BLaER1 (cell line): ENCODE data around the gene TPD52L1.

Experiments
- H3K27ac ChIP-seq: shearing (Covaris generic); formaldehyde crosslinking; 2 replicates; pipeline ENCODE4 v1.8.1; 2022
- H3K27me3 ChIP-seq: shearing (Covaris generic); formaldehyde crosslinking; 2 replicates; pipeline ENCODE4 v1.8.1; 2022
- H3K36me3 ChIP-seq: shearing (Covaris generic); formaldehyde crosslinking; 2 replicates; pipeline ENCODE4 v1.8.1; 2022
- H3K4me1 ChIP-seq: shearing (Covaris generic); formaldehyde crosslinking; 2 replicates; pipeline ENCODE4 v1.8.1; 2022
- H3K4me2 ChIP-seq: shearing (Covaris generic); formaldehyde crosslinking; 2 replicates; pipeline ENCODE4 v1.8.1; 2022
- H3K4me3 ChIP-seq: shearing (Covaris generic); formaldehyde crosslinking; 2 replicates; pipeline ENCODE4 v1.8.1; 2022
- H3K9ac ChIP-seq: shearing (Covaris generic); formaldehyde crosslinking; 2 replicates; pipeline ENCODE4 v1.8.1; 2022
- H3K9me3 ChIP-seq: shearing (Covaris generic); formaldehyde crosslinking; 2 replicates; pipeline ENCODE4 v1.8.1; 2022
- H4K20me1 ChIP-seq: shearing (Covaris generic); formaldehyde crosslinking; 2 replicates; pipeline ENCODE4 v1.8.1; 2022
- Cebpa-rat ChIP-seq: shearing (Covaris generic); IDR thresholded peaks from 2 replicates; pipeline ENCODE4 v1.8.1; 2022

TPD52L1 gene

GRCh38 chr6:125140808-125141207 is 12.8 kb upstream of the TPD52L1 start:
- H3K36me3 ChIP-seq = no peaks in the 10 kb centered on the region
- TF ChIP-seq Cebpa-rat = no peak
- no peaks in the 10 kb centered on the region for H4K20me1 ChIP-seq
- no peak overlapping the region for H3K27ac ChIP-seq
- no peaks in the 10 kb centered on the region for H3K4me1 ChIP-seq
- no peaks in the 10 kb centered on the region for H3K27me3 ChIP-seq
- no peak overlapping the region for H3K4me3 ChIP-seq
- peaks cover 14% of the 10 kb centered on the region for H3K9me3 ChIP-seq
- no peak overlapping the region for H3K4me2 ChIP-seq
- no peak overlapping the region for H3K9ac ChIP-seq

- H3K9me3 ChIP-seq = peaks cover 14% of the 10 kb centered on the region
- H3K4me3 ChIP-seq = no peak overlapping the region
- H3K4me2 ChIP-seq = no peak overlapping the region
- H3K4me1 ChIP-seq = no peaks in the 10 kb centered on the region
- TF ChIP-seq Cebpa-rat = no peak
- no peak overlapping the region for H3K27ac ChIP-seq
- H4K20me1 ChIP-seq = no peaks in the 10 kb centered on the region
- H3K36me3 ChIP-seq = no peaks in the 10 kb centered on the region
- no peaks in the 10 kb centered on the region for H3K27me3 ChIP-seq
- H3K9ac ChIP-seq = no peak overlapping the region
These were observed 11.0 kb upstream of the TPD52L1 start for GRCh38 chr6:125142618-125143017.

- Histone ChIP-seq H3K9ac (no peak overlapping the region), H3K4me1 (no peaks in the 10 kb centered on the region), H3K4me2 (no peak overlapping the region), H3K9me3 (peaks cover 14% of the 10 kb centered on the region), H4K20me1 (no peaks in the 10 kb centered on the region), H3K4me3 (no peak overlapping the region), H3K36me3 (no peaks in the 10 kb centered on the region), H3K27ac (no peak overlapping the region), H3K27me3 (no peaks in the 10 kb centered on the region)
- TF ChIP-seq Cebpa-rat = no peak
These were observed 8.8 kb upstream of the TPD52L1 start for GRCh38 chr6:125144822-125145221.

GRCh38 chr6:125149256-125150144 is 4.1 kb upstream of the TPD52L1 start:
- H3K9ac ChIP-seq = no peak overlapping the region
- no peaks in the 10 kb centered on the region for H3K36me3 ChIP-seq
- H3K4me3 ChIP-seq = no peak overlapping the region
- no peak for TF ChIP-seq Cebpa-rat
- no peak overlapping the region for H3K27ac ChIP-seq
- H3K9me3 ChIP-seq = peaks cover 13% of the 10 kb centered on the region
- H4K20me1 ChIP-seq = no peaks in the 10 kb centered on the region
- H3K27me3 ChIP-seq = peaks cover 14% of the 10 kb centered on the region
- H3K4me2 ChIP-seq = no peak overlapping the region
- H3K4me1 ChIP-seq = 0 out of 2 replicates have a peak, but pooled peaks cover 6% of the 10 kb centered on the region

GRCh38 chr6:125151700-125152099 is 1.9 kb upstream of the TPD52L1 start:
- Histone ChIP-seq H3K4me3 (no peak overlapping the region), H4K20me1 (no peaks in the 10 kb centered on the region), H3K36me3 (no peaks in the 10 kb centered on the region), H3K4me2 (no peak overlapping the region), H3K4me1 (0 out of 2 replicates have a peak, but pooled peaks cover 6% of the 10 kb centered on the region), H3K9ac (no peak overlapping the region), H3K27me3 (peaks cover 18% of the 10 kb centered on the region), H3K9me3 (peaks cover 18% of the 10 kb centered on the region), H3K27ac (no peak overlapping the region)
- TF ChIP-seq Cebpa-rat = no peak

- Histone ChIP-seq H3K9ac (no peak overlapping the region), H3K9me3 (peaks cover 18% of the 10 kb centered on the region), H4K20me1 (no peaks in the 10 kb centered on the region), H3K27me3 (peaks cover 18% of the 10 kb centered on the region), H3K4me1 (0 out of 2 replicates have a peak, but pooled peaks cover 6% of the 10 kb centered on the region), H3K27ac (no peak overlapping the region), H3K4me2 (peak overlapping the region; percentile 52), H3K36me3 (no peaks in the 10 kb centered on the region), H3K4me3 (peak overlapping the region; percentile 54; the same call in 1 of the 2 replicates)
- no peak for TF ChIP-seq Cebpa-rat
These were observed 666 bp downstream of the TPD52L1 start for GRCh38 chr6:125154118-125154760.

- Histone ChIP-seq H3K27me3 (peaks cover 18% of the 10 kb centered on the region), H3K9ac (no peak overlapping the region), H4K20me1 (no peaks in the 10 kb centered on the region), H3K4me2 (no peak overlapping the region), H3K4me1 (0 out of 2 replicates have a peak, but pooled peaks cover 6% of the 10 kb centered on the region), H3K36me3 (no peaks in the 10 kb centered on the region), H3K4me3 (0 out of 2 replicates have a peak overlapping the region, but pooled peaks have one; percentile 54), H3K9me3 (peaks cover 20% of the 10 kb centered on the region), H3K27ac (no peak overlapping the region)
- TF ChIP-seq Cebpa-rat = no peak
These were observed 1.2 kb downstream of the TPD52L1 start for GRCh38 chr6:125154761-125155135.

GRCh38 chr6:125155344-125155743 is 1.8 kb downstream of the TPD52L1 start:
- H3K4me1 ChIP-seq = 0 out of 2 replicates have a peak, but pooled peaks cover 6% of the 10 kb centered on the region
- H3K9ac ChIP-seq = no peak overlapping the region
- H3K27ac ChIP-seq = no peak overlapping the region
- no peak overlapping the region for H3K4me2 ChIP-seq
- TF ChIP-seq Cebpa-rat = no peak
- peaks cover 18% of the 10 kb centered on the region for H3K27me3 ChIP-seq
- no peaks in the 10 kb centered on the region for H3K36me3 ChIP-seq
- no peaks in the 10 kb centered on the region for H4K20me1 ChIP-seq
- H3K4me3 ChIP-seq = no peak overlapping the region
- peaks cover 26% of the 10 kb centered on the region for H3K9me3 ChIP-seq

GRCh38 chr6:125156496-125156895 is 2.9 kb downstream of the TPD52L1 start:
- peaks cover 29% of the 10 kb centered on the region for H3K9me3 ChIP-seq
- no peaks in the 10 kb centered on the region for H4K20me1 ChIP-seq
- H3K9ac ChIP-seq = no peak overlapping the region
- no peak overlapping the region for H3K4me2 ChIP-seq
- 0 out of 2 replicates have a peak, but pooled peaks cover 6% of the 10 kb centered on the region for H3K4me1 ChIP-seq
- no peak overlapping the region for H3K27ac ChIP-seq
- no peak overlapping the region for H3K4me3 ChIP-seq
- no peak for TF ChIP-seq Cebpa-rat
- peaks cover 18% of the 10 kb centered on the region for H3K27me3 ChIP-seq
- no peaks in the 10 kb centered on the region for H3K36me3 ChIP-seq

- Histone ChIP-seq H3K36me3 (no peaks in the 10 kb centered on the region), H4K20me1 (no peaks in the 10 kb centered on the region), H3K9ac (no peak overlapping the region), H3K4me2 (no peak overlapping the region), H3K4me1 (no peaks in the 10 kb centered on the region), H3K27me3 (peaks cover 18% of the 10 kb centered on the region), H3K27ac (no peak overlapping the region), H3K9me3 (peaks cover 29% of the 10 kb centered on the region), H3K4me3 (no peak overlapping the region)
- TF ChIP-seq Cebpa-rat = no peak
These were observed 3.7 kb downstream of the TPD52L1 start for GRCh38 chr6:125157280-125157679.
